Caki2 (cell line): ENCODE data around the gene LZTS3. TPM values are rescaled to one million over a fixed set of nuclear protein-coding genes. Genes with fewer than 3 reads are reported as not detected.

Experiments
- DNase-seq: peaks from one replicate; pipeline ENCODE4 v3.0.0-alpha.2; 2015; ENCODE audit warnings: low read depth
- in situ Hi-C: cut with HindIII; loops from 2 replicates; pipeline ENCODE4 v1.10.0; 2016; ENCODE audit warnings: low sequenced_read_pairs, low pct_unique_long_range_greater_than_20kb, mixed read lengths
- total RNA-seq: library from RNA; depleted of rRNA; stranded (reverse); fragments of >200 nt; shearing (Covaris generic); gene quantifications from 2 replicates; pipeline ENCODE4 v1.2.3, GENCODE V29; 2014; ENCODE audit warnings: low replicate concordance

LZTS3 gene
- total RNA-seq, 1 experiment from 2014 or later = 4.6 TPM

DNA sequence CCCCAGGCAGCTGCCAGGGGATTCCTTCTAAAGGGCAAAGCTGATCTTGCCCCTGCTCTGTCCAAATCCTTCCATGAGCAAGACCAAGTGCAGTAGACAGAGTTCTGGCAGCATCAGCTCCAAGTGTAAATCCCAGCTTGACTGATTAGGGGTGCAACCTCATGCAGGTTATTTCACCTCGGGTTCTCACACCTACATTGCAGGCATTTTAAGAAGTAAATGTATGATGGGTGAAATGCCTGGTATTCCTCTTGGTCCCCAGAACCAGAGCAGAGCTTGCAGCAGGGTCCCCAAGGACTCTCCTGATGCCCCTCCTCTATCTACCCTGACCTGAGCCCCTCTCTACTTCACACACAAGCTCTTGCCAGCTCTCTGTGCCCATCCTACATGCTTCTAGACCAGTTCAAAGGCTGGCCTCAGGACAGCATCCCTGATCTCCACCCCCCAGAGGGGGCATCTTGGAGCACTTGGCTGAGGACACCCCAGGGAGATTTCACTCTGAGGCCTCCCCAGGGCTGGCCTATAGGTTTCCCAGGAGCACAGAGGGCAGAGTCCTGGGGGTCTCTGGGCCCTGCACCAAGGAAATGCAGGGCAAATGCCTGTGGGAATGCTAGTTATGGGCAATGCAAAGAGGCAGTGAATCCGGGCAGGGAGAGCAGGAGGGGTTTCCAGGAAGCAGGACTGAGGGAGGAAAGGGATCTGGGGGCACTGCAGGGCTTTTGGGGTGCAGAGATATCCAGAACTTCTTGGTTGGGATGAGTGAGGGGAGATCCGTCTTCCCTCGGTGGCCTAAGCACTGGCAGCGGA is 1.0 kb downstream of the LZTS3 start:
- in situ Hi-C loops = no loop called here
- no peak for DNase-seq

- in situ Hi-C loops = no loop called here
- DNase-seq = no peak
These were observed 1.8 kb downstream of the LZTS3 start for GRCh38 chr20:3171391-3172125.

- in situ Hi-C loops = no loop called here
These were observed 4.3 kb downstream of the LZTS3 start for GRCh38 chr20:3168829-3169590.

DNA sequence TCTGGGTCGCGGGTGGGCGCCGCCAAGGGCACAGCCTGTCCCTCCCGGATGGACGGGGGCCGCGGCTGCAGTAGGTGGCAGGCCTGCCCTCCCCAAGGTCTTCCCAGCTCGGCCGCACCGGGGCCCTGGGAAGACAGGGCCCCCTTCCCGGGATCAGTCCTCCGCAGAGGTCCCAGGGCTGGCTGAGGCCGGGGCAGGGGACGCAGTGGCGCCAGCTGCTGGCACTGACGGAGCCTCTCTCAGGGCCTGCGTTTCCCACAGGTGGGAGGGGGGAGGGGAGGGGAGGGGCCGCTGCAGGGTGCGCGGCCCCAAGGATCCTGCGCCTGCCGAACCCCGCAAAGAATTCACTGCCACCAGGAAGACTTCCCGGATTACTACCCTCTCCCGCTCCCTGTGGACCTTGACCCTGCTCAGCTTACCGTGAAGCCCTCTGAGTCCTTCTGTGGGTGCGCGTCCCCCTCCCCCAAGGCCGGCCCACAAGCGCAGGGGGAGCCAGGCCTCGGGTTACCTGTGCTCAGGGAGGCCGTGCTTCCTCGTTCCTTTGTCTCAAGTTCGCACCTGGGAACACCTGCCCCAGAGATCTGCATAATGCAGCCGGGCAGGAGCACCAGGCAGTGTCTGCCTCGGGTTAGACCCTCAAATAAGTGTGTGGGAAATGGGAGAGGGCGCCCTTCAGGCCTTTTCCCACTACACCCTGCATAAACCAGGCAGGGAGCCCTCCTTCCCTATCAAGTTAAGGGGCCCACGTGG is 5.1 kb downstream of the LZTS3 start:
- in situ Hi-C loops = no loop called here
- no peak for DNase-seq

More at GRCh38 chr20:3168829-3169590, 4.3 kb downstream of the LZTS3 start:
- DNase-seq = no peak

GRCh38 chr20:3167738-3168078 is 5.6 kb downstream of the LZTS3 start:
- in situ Hi-C loops = no loop called here
- no peak for DNase-seq

- no peak for DNase-seq
- in situ Hi-C loops = no loop called here
These were observed 6.4 kb downstream of the LZTS3 start for GRCh38 chr20:3166913-3167342.

DNA sequence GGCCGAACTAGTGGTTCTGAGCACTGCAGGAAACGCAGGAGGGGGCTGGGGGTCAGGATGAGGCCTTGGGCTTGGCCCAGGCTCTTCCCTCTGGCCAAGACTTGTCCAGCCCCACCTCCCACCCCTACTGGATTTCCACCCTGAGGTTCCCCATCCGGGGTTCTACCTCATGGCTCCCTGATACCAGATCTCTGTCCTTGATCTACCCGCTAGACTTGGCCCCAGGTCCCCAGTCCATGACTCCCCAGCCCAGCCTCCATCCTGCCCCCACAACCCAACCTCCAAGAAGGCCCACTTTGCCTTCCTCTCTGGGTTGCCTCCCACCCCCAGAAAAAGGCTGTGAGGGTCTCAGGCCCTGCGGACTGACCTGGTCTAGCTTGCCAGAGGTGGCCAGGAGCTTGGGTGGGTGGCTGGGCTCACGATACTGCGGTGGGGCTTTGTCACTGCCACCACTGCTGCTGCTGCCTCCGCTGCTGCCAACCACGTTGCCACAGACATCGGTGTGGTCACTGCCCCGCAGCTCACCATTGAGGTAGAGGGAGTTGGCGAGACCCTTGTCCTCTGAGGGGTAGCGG is 6.9 kb downstream of the LZTS3 start:
- in situ Hi-C loops = no loop called here
- DNase-seq = no peak

GRCh38 chr20:3165473-3166337 is 7.6 kb downstream of the LZTS3 start:
- DNase-seq = no peak
- in situ Hi-C loops = no loop called here

DNA sequence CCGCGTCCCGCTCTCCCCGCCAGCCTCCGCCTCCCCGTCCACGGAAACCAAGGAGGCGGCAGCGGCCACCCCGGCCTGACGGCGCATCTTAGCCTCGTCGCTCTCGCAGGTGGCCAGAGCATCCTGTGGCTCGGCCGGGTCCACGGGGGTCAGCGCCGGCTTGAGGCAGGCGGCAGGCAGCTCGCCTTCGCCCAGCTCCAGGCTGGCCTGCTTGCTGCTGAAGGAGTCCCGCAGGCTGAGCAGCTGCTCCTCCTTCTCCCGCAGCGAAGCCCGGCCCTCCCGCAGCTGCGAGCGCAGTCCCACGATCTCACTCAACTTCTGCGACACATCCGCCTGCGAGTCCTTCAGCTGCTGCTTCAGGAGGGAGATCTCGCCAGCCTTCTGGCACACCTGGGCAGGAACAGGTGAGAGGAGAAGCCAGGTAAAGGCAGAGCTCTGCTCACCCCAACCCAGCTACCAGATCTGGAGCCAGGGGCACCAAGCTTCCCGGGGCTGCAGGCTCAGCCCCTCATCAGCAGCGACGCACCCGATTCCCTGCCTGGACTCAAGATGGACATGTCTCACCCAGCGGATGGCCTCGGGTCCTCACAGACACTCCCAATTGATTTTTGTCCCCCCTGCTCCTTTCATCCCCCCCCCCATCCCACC is 8.5 kb downstream of the LZTS3 start:
- no peak for DNase-seq
- in situ Hi-C loops = no loop called here

GRCh38 chr20:3164043-3164762 is 9.1 kb downstream of the LZTS3 start:
- DNase-seq = no peak
- in situ Hi-C loops = no loop called here

- no peak for DNase-seq
- in situ Hi-C loops = no loop called here
These were observed 10.0 kb downstream of the LZTS3 start for GRCh38 chr20:3163099-3164042.

GRCh38 chr20:3162080-3162611 is 11.2 kb downstream of the LZTS3 start:
- in situ Hi-C loops = no loop called here
- no peak for DNase-seq

DNA sequence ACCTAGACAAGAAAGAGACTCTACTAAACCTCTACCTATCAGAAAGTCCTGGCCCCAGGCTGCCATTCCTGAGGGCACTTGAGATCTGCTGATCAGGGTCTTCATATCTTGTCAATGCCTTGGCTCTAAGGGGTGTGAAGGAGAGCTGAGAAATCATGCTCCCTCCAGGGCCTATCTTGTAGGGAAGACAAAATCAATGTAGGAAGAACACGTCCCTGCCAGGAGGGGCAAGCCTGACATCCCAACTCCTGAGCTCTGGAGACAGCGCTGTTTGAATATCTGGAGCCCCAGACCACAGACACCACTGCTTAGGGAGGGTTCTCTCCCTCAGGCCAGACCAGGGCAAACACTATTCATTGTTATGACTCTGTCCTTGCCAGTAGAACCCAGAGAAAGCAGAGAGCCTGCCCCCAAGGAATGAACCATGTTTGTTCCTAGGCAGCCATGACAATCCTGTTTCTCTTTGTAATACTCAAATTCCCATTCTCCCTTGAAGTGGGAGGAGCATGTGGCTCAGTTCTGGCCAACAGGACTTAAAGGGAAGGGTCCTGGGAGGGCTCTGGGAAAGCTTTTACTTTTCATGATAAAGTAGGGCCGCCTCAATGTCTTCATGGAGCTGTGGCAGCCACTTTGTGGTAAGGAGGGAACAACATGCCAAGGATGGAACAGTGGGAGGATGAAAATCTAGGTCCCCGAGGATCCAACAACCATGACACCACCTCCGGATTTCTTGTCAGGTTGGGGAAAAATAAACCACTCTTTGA is 11.9 kb downstream of the LZTS3 start:
- DNase-seq = no peak

DNA sequence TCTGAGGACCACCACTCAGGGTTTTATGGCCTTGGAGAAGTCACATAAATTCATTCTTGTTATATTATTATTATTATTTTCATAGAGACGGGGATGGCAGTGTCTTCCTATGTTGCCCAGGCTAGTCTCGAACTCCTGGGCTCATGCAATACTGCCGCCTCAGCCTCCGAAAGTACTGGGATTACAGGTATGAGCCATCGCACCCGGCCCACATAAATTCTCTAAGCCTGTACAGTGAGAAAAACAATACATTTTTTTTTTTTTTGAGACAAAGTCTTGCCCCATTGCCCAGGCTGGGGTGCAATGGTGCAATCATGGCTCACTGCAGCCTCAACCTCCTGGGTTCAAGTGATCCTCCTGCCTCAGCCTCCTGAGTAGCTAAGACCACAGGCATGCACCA is 12.9 kb downstream of the LZTS3 start:
- no peak for DNase-seq
- in situ Hi-C loops = no loop called here

More for the DNA sequence above, 11.9 kb downstream of the LZTS3 start:
- in situ Hi-C loops = no loop called here
